H1 (cell line): Measurements from ENCODE around the gene VSTM4.

Source experiments
- ASH2L ChIP-seq: fragments of 200-600, 300-600 bp; sonication (generic); IDR thresholded peaks from one replicate; pipeline ENCODE4 v1.7.1; 2017; ENCODE audit warnings: low read length
- BCL11A ChIP-seq, 2 experiments: IDR thresholded peaks; one replicate each; pipeline ENCODE4 v1.6.1; 2011; ENCODE audit warnings: low read depth in 2 of 2, low read length in 2 of 2, mild to moderate bottlenecking in 2 of 2
- TAF1 ChIP-seq: IDR thresholded peaks from 2 replicates; pipeline ENCODE4 v1.6.1; 2011; ENCODE audit warnings: mild to moderate bottlenecking, low read depth, low read length

- TF ChIP-seq ASH2L (no peak), TAF1 (no peak), BCL11A (IDR thresholded peaks at IDR 0.05; ENCODE audit: low read depth in 2 of 2, low read length in 2 of 2) (no peak)
Measured at GRCh38 chr10:49080965-49081364, 34.4 kb downstream of the VSTM4 start.
